Lower leg skin (tissue), 3 donors: ENCODE results near the gene VPS25.

Experiments used
- POLR2A ChIP-seq, 2 donors: fragments of 450-650 bp; IDR thresholded peaks; one replicate each; pipeline ENCODE4 v1.6.1; 2016 to 2017; ENCODE audit warnings: antibody characterized with exemption in 2 of 2, mild to moderate bottlenecking in 1 of 2, moderate library complexity in 1 of 2
- TF ChIP-seq, protein P1 (sequence below), 3 donors: fragments of 450-650 bp; IDR thresholded peaks; one replicate each; pipeline ENCODE4 v1.5.1; 2016; ENCODE audit warnings: antibody characterized with exemption in 3 of 3, mild to moderate bottlenecking in 3 of 3, moderate library complexity in 2 of 3

DNA sequence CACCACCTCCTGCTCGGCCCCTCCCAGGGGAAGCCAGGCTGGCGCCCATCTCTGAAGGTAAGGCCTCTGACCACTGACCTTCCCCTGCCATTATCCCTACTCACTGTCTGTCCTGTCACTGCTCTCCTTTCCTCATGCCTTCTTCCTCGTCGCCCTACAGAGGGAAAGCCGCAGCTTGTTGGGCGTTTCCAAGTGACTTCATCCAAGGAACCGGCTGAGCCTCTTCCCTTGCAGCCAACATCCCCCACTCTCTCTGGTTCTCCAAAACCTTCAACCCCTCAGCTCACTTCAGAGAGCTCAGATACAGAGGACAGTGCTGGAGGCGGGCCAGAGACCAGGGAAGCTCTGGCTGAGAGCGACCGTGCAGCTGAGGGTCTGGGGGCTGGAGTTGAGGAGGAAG lies 22.2 kb downstream of the VPS25 start:
- TF ChIP-seq, protein P1, sequence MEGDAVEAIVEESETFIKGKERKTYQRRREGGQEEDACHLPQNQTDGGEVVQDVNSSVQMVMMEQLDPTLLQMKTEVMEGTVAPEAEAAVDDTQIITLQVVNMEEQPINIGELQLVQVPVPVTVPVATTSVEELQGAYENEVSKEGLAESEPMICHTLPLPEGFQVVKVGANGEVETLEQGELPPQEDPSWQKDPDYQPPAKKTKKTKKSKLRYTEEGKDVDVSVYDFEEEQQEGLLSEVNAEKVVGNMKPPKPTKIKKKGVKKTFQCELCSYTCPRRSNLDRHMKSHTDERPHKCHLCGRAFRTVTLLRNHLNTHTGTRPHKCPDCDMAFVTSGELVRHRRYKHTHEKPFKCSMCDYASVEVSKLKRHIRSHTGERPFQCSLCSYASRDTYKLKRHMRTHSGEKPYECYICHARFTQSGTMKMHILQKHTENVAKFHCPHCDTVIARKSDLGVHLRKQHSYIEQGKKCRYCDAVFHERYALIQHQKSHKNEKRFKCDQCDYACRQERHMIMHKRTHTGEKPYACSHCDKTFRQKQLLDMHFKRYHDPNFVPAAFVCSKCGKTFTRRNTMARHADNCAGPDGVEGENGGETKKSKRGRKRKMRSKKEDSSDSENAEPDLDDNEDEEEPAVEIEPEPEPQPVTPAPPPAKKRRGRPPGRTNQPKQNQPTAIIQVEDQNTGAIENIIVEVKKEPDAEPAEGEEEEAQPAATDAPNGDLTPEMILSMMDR (IDR thresholded peaks at IDR 0.05), result no peak
- TF ChIP-seq POLR2A (IDR thresholded peaks at IDR 0.05), result no peak
